ENCODE data around the gene CHD2. TPM values are rescaled to one million over a fixed set of nuclear protein-coding genes. Genes with fewer than 3 reads are reported as not detected.
A peak's percentile ranks its signal among the peaks of the same experiment; 100 is the strongest.

The CHD2 gene
- total RNA-seq, 2 donors from 2014 or later: 208 to 246 TPM

- Mint-ChIP-seq H3K4me3 (no peak overlapping the region), H3K9me3 (peaks cover 2 to 4% of the 10 kb centered on the region in 2 donors)
Observed at GRCh38 chr15:93045191-93045785, 145.2 kb downstream of the CHD2 start.

GRCh38 chr15:93046120-93046519, 146.0 kb downstream of the CHD2 start:
- Mint-ChIP-seq H3K9me3 (peaks cover 2 to 4% of the 10 kb centered on the region in 2 donors), H3K27me3 (ENCODE audit: low read depth) (no peaks in the 10 kb centered on the region), H3K4me3 (no peak overlapping the region), H3K36me3 (ENCODE audit: insufficient read depth in 2 of 2) (peaks cover 2% of the 10 kb centered on the region in 2 donors), H3K4me1 (ENCODE audit: low read depth) (peaks cover 17% of the 10 kb centered on the region), H3K27ac (no peak overlapping the region)
- DNase-seq: no peak
- ATAC-seq (replicated peaks in 1 of 2): no peak

More at GRCh38 chr15:93045191-93045785, 145.2 kb downstream of the CHD2 start:
- Mint-ChIP-seq H3K27ac (no peak overlapping the region), H3K36me3 (ENCODE audit: insufficient read depth in 2 of 2) (peaks cover 2% of the 10 kb centered on the region in 2 donors), H3K27me3 (ENCODE audit: low read depth) (no peaks in the 10 kb centered on the region), H3K4me1 (ENCODE audit: low read depth) (peaks cover 17% of the 10 kb centered on the region)
- ATAC-seq (replicated peaks in 1 of 2) (no peak), DNase-seq (no peak)

- no peaks in the 10 kb centered on the region for H3K27me3 Mint-ChIP-seq (ENCODE audit: low read depth)
- H3K27ac Mint-ChIP-seq: no peak overlapping the region
- no peak for ATAC-seq (replicated peaks in 1 of 2)
Observed at GRCh38 chr15:93046721-93047120, 146.6 kb downstream of the CHD2 start.

GRCh38 chr15:93047621-93048425, 147.7 kb downstream of the CHD2 start:
- ATAC-seq (replicated peaks in 1 of 2) (peak; percentile 23 to 57), DNase-seq (no peak)
- Mint-ChIP-seq H3K36me3 (ENCODE audit: insufficient read depth in 2 of 2) (peaks cover 2% of the 10 kb centered on the region in 2 donors), H3K4me3 (no peak overlapping the region), H3K27me3 (ENCODE audit: low read depth) (no peaks in the 10 kb centered on the region), H3K27ac (no peak overlapping the region), H3K9me3 (peaks cover 2 to 4% of the 10 kb centered on the region in 2 donors), H3K4me1 (ENCODE audit: low read depth) (peaks cover 17% of the 10 kb centered on the region)

More at GRCh38 chr15:93046721-93047120, 146.6 kb downstream of the CHD2 start:
- no peak for DNase-seq
- Mint-ChIP-seq H3K4me1 (ENCODE audit: low read depth) (peaks cover 17% of the 10 kb centered on the region), H3K9me3 (peaks cover 2 to 4% of the 10 kb centered on the region in 2 donors), H3K4me3 (no peak overlapping the region), H3K36me3 (ENCODE audit: insufficient read depth in 2 of 2) (peaks cover 2% of the 10 kb centered on the region in 2 donors)

- Mint-ChIP-seq H3K9me3 (peaks cover 2 to 4% of the 10 kb centered on the region in 2 donors), H3K4me1 (ENCODE audit: low read depth) (peaks cover 17% of the 10 kb centered on the region), H3K4me3 (no peak overlapping the region), H3K36me3 (ENCODE audit: insufficient read depth in 2 of 2) (peaks cover 2% of the 10 kb centered on the region in 2 donors), H3K27me3 (ENCODE audit: low read depth) (no peaks in the 10 kb centered on the region), H3K27ac (no peak overlapping the region)
- ATAC-seq (replicated peaks in 1 of 2) (no peak), DNase-seq (no peak)
Observed at GRCh38 chr15:93048426-93048721, 148.2 kb downstream of the CHD2 start.

- no peak for ATAC-seq (replicated peaks in 1 of 2)
- H3K27me3 Mint-ChIP-seq (ENCODE audit: low read depth): no peaks in the 10 kb centered on the region
- H3K4me1 Mint-ChIP-seq (ENCODE audit: low read depth): peaks cover 17% of the 10 kb centered on the region
- DNase-seq: no peak
- peaks cover 2% of the 10 kb centered on the region in 2 donors for H3K36me3 Mint-ChIP-seq (ENCODE audit: insufficient read depth in 2 of 2)
- no peak overlapping the region for H3K27ac Mint-ChIP-seq
- no peak overlapping the region for H3K4me3 Mint-ChIP-seq
- peaks cover 2 to 4% of the 10 kb centered on the region in 2 donors for H3K9me3 Mint-ChIP-seq
Observed at GRCh38 chr15:93048759-93049161, 148.6 kb downstream of the CHD2 start.

GRCh38 chr15:93049233-93049632, 149.1 kb downstream of the CHD2 start:
- ATAC-seq (replicated peaks in 1 of 2) (no peak), DNase-seq (no peak)
- Mint-ChIP-seq H3K36me3 (ENCODE audit: insufficient read depth in 2 of 2) (peaks cover 2% of the 10 kb centered on the region in 2 donors), H3K4me1 (ENCODE audit: low read depth) (peaks cover 17% of the 10 kb centered on the region), H3K27me3 (ENCODE audit: low read depth) (no peaks in the 10 kb centered on the region), H3K27ac (no peak overlapping the region), H3K9me3 (peaks cover 2 to 4% of the 10 kb centered on the region in 2 donors), H3K4me3 (no peak overlapping the region)

GRCh38 chr15:93049914-93050578, 149.9 kb downstream of the CHD2 start:
- peaks cover 17% of the 10 kb centered on the region for H3K4me1 Mint-ChIP-seq (ENCODE audit: low read depth)

GRCh38 chr15:93050648-93051047, 150.5 kb downstream of the CHD2 start:
- Mint-ChIP-seq H3K27me3 (ENCODE audit: low read depth) (no peaks in the 10 kb centered on the region), H3K4me1 (ENCODE audit: low read depth) (peaks cover 17% of the 10 kb centered on the region), H3K36me3 (ENCODE audit: insufficient read depth in 2 of 2) (peaks cover 2% of the 10 kb centered on the region in 2 donors), H3K9me3 (peaks cover 2 to 4% of the 10 kb centered on the region in 2 donors), H3K4me3 (no peak overlapping the region), H3K27ac (no peak overlapping the region)
- ATAC-seq (replicated peaks in 1 of 2) (no peak), DNase-seq (no peak)

More at GRCh38 chr15:93049914-93050578, 149.9 kb downstream of the CHD2 start:
- DNase-seq (no peak), ATAC-seq (replicated peaks in 1 of 2) (no peak)
- Mint-ChIP-seq H3K36me3 (ENCODE audit: insufficient read depth in 2 of 2) (peaks cover 2% of the 10 kb centered on the region in 2 donors), H3K27ac (no peak overlapping the region), H3K27me3 (ENCODE audit: low read depth) (no peaks in the 10 kb centered on the region), H3K4me3 (no peak overlapping the region), H3K9me3 (peaks cover 2 to 4% of the 10 kb centered on the region in 2 donors)

- Mint-ChIP-seq H3K9me3 (peaks cover 0 to under 1% of the 10 kb centered on the region in 2 donors), H3K4me3 (no peak overlapping the region), H3K27ac (no peak overlapping the region), H3K36me3 (ENCODE audit: insufficient read depth in 2 of 2) (no peaks in the 10 kb centered on the region), H3K4me1 (ENCODE audit: low read depth) (peaks cover 17% of the 10 kb centered on the region), H3K27me3 (ENCODE audit: low read depth) (no peaks in the 10 kb centered on the region)
- no peak for DNase-seq
- ATAC-seq (replicated peaks in 1 of 2): no peak
Observed at GRCh38 chr15:93051236-93052089, 151.3 kb downstream of the CHD2 start.

- Mint-ChIP-seq H3K4me1 (ENCODE audit: low read depth) (peaks cover 17% of the 10 kb centered on the region), H3K27me3 (ENCODE audit: low read depth) (no peaks in the 10 kb centered on the region), H3K9me3 (no peaks in the 10 kb centered on the region), H3K36me3 (ENCODE audit: insufficient read depth in 2 of 2) (no peaks in the 10 kb centered on the region), H3K27ac (no peak overlapping the region), H3K4me3 (no peak overlapping the region)
- ATAC-seq (replicated peaks in 1 of 2) (peak; percentile 30 to 41), DNase-seq (peak; percentile 12 to 34)
Observed at GRCh38 chr15:93052090-93052879, 152.2 kb downstream of the CHD2 start.

- H3K36me3 Mint-ChIP-seq (ENCODE audit: insufficient read depth in 2 of 2): no peaks in the 10 kb centered on the region
- H3K9me3 Mint-ChIP-seq: no peaks in the 10 kb centered on the region
- no peaks in the 10 kb centered on the region for H3K4me1 Mint-ChIP-seq (ENCODE audit: low read depth)
- no peak for DNase-seq
- no peak for ATAC-seq (replicated peaks in 1 of 2)
- H3K4me3 Mint-ChIP-seq: no peak overlapping the region
- H3K27me3 Mint-ChIP-seq (ENCODE audit: low read depth): no peaks in the 10 kb centered on the region
- no peak overlapping the region for H3K27ac Mint-ChIP-seq
Observed at GRCh38 chr15:93055211-93055610, 155.1 kb downstream of the CHD2 start.
